GM12872 (cell line): ENCODE measurements around the gene DLGAP4.

Experiments
- TF ChIP-seq, protein P1 (sequence below): IDR thresholded peaks from 3 replicates; pipeline ENCODE4 v1.5.1; 2011; ENCODE audit warnings: low read depth, mild to moderate bottlenecking, low read length, moderate library complexity; ENCODE audit not compliant: insufficient read depth

Gene DLGAP4

DNA sequence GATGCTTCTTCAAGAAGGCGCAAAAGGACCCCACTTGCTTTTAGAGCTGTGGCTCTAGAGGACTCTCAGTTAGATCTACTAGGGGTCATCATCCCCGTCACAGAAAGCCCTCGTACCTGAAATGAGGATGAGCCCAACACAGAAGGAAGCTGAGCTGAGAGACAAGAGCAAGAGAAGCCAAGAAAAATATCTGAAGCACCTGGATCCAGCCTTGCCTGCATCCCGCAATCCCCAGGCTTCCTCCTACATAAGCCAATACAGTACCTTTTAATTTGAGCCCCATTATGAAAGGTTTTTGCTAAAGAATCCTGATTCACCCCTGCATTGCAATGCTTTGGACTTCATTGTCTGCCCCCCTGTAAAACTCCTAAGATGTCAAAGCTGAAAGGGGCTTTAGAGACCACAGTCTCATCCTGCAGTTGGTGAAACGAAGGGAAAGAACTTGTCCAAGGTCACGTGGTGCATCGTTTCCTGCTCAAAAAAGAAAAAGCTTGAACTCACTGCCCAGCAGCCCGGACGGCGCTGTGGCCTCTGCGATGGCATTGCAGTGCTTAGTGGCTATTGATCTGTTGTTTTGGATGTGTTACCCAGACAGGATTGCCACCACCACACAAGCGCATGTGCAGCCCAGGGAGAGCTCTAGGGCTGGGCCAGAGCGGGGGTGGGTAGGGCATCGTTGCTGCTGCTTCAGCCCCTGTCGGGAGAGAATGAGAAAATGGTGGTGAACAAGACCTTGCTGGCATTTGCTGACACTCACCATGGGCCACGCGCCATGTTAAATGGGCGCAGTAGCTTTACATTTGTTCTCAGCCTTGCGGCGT is 41.5 kb upstream of the DLGAP4 start:
- TF ChIP-seq, protein P1, sequence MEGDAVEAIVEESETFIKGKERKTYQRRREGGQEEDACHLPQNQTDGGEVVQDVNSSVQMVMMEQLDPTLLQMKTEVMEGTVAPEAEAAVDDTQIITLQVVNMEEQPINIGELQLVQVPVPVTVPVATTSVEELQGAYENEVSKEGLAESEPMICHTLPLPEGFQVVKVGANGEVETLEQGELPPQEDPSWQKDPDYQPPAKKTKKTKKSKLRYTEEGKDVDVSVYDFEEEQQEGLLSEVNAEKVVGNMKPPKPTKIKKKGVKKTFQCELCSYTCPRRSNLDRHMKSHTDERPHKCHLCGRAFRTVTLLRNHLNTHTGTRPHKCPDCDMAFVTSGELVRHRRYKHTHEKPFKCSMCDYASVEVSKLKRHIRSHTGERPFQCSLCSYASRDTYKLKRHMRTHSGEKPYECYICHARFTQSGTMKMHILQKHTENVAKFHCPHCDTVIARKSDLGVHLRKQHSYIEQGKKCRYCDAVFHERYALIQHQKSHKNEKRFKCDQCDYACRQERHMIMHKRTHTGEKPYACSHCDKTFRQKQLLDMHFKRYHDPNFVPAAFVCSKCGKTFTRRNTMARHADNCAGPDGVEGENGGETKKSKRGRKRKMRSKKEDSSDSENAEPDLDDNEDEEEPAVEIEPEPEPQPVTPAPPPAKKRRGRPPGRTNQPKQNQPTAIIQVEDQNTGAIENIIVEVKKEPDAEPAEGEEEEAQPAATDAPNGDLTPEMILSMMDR, result no peak

DNA sequence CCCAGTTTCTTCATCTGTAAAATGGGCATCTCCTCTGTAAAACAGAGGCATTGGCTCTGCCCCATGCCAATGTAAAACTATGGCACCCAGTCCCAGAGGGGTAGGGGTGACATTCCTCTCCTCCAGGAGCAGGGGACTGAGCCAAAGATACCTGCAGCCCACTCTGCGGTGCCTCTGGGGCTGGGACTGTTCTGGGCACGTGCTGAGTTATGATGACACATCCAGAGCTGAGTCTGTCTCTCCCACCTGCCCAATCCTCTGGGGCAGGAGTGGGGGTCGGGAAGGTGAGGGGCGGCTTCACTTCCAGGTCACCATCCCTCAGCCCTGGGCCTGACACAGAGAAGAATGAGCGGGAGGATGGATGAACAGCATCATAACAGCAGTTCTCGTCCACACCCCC is 40.0 kb upstream of the DLGAP4 start:
- TF ChIP-seq, protein P1, result no peak

DNA sequence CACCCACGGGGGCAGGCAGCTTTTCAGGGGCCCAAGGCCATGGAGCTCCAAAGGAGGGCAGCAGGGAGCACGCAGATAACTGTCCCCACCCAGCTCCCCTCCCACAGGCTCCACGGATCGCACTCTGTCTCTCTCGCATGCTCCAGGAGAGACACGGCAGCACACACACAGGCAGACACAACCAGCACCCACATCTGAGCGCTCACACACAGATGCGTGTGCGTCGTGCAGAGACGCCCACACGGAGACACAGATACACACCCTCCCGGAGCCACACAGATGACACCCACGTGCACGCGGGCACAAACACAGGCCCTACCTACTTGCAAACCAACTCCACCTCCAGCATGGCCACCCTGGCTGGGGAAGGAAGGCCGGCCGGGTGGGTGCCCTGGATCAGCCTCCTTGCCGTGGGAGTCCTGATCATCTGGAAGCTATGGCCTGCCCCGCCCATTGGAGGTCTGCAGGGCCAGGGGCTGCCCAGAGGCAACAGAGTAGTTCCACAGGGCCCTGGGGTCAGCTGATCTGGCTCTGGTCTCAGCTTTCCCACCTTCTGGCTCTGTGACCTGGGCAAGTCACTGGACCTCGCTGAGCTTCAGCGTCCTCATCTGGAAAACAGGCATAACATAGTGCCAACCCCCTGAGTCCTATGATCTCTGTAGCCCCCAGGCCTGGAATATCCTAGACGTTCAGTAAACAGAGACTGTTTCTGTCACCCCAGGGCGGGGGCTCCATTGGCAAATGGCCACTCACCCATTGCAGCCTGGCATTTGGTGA is 38.3 kb upstream of the DLGAP4 start:
- TF ChIP-seq, protein P1, result no peak

DNA sequence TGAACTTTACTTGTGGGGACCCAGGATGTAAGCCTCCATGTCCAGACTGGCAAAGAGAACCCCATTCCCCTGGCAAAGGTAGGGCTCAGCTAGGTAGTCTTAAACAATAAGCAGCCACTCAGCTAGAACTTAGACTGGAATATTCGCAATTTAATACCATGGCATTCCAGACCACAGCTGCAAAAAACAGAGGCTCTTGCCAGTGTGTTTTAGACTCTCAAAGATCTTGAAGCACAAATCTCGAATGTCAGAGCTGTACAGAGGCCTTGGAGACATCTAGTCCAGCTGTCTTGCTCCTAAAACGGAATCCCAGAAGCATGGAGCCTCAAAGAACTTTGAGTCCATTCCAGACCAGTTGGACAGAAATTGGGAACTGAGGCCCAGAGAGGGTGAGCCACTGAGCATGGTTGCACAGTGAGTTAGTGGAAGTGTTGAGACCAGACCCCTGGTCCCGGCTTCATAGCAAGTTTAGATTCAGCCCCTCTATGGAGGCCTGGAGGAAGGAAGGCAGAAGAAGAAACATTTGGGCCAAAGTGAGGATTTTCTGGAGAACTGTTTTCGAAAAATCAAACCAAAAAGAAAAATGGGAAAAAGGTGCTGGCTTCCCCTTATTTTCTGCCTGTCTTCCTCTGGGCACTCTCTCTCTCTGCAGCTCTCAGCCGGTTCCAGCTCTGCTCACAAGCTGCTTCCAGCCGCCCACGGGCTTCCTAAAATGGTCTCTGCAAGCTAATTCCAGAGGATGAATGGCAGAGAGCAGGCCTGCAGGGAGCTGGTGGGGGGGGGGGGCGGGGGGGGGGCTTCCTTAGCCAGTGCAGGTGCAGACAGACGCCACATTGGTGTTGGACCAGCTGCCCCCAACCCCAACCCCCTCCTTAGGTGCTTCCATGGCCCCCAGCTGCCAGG is 37.4 kb upstream of the DLGAP4 start:
- TF ChIP-seq, protein P1, result no peak

DNA sequence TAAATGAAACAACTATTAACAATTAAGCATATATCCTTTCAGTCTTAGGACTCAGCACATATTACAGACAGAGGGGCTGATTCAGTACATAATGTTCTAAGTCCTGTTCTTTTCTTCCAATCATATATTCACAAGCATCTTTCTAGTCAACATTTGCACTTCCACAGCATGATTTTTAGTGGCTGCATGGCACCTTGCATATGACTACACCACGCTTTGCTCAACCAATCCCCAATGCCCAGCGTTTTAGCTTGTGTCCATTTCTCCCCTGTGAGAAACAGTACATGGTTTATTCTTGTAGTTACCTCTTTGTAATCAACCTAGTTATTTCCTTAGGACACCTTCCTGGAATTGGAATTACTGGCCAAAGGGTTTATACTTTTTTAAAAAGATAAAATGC is 36.6 kb upstream of the DLGAP4 start:
- TF ChIP-seq, protein P1, result no peak

GRCh38 chr20:36270744-36271638 is 35.1 kb upstream of the DLGAP4 start:
- TF ChIP-seq, protein P1, result no peak
